H9 (cell line): Measurements from ENCODE around the gene KIAA1671. TPM values are rescaled to one million over a fixed set of nuclear protein-coding genes. Genes with fewer than 3 reads are reported as not detected.

ENCODE experiments used
- DNase-seq: peaks from one replicate; pipeline ENCODE4 v3.0.0-alpha.2; 2017
- H2AFZ ChIP-seq: one replicate; pipeline ENCODE4 v1.6.1; 2013; ENCODE audit warnings: mild to moderate bottlenecking, low read length, control low read depth, moderate library complexity
- H2AK5ac ChIP-seq: 2 replicates; pipeline ENCODE4 v1.6.1; 2013; ENCODE audit warnings: low read length, control low read depth, mixed read lengths; ENCODE audit not compliant: insufficient read length
- H2BK120ac ChIP-seq: one replicate; pipeline ENCODE4 v1.6.1; 2013; ENCODE audit warnings: low read depth, mild to moderate bottlenecking, low read length, control low read depth, inconsistent platforms; ENCODE audit not compliant: poor library complexity, severe bottlenecking
- H2BK12ac ChIP-seq: 2 replicates; pipeline ENCODE4 v1.6.1; 2013; ENCODE audit warnings: low read length, control low read depth, mixed read lengths, low read depth; ENCODE audit not compliant: insufficient read length
- H2BK15ac ChIP-seq: 2 replicates; pipeline ENCODE4 v1.6.1; 2013; ENCODE audit warnings: low read depth, low read length, control low read depth
- H2BK20ac ChIP-seq: one replicate; pipeline ENCODE4 v1.6.1; 2013; ENCODE audit warnings: low read depth, mild to moderate bottlenecking, low read length, control low read depth, inconsistent platforms; ENCODE audit not compliant: poor library complexity, severe bottlenecking
- H2BK5ac ChIP-seq: 2 replicates; pipeline ENCODE4 v1.6.1; 2013; ENCODE audit warnings: low read length, control low read depth, mixed read lengths; ENCODE audit not compliant: insufficient read length
- H3K14ac ChIP-seq: 2 replicates; pipeline ENCODE4 v1.6.1; 2013; ENCODE audit warnings: low read length, control low read depth; ENCODE audit not compliant: insufficient read depth
- H3K18ac ChIP-seq: 2 replicates; pipeline ENCODE4 v1.6.1; 2013; ENCODE audit warnings: low read depth, mild to moderate bottlenecking, mixed read lengths, low read length, control low read depth; ENCODE audit not compliant: insufficient read length
- H3K23ac ChIP-seq: 2 replicates; pipeline ENCODE4 v1.6.1; 2013; ENCODE audit warnings: low read length, control low read depth, mixed read lengths, low read depth; ENCODE audit not compliant: insufficient read length
- H3K23me2 ChIP-seq: 2 replicates; pipeline ENCODE4 v1.6.1; 2013; ENCODE audit warnings: low read depth, mild to moderate bottlenecking, mixed read lengths, low read length, control low read depth; ENCODE audit not compliant: insufficient read length, poor library complexity, severe bottlenecking
- H3K27ac ChIP-seq: 2 replicates; pipeline ENCODE4 v1.5.1; 2013; ENCODE audit warnings: low read length, control low read depth, mixed read lengths, low read depth; ENCODE audit not compliant: insufficient read length
- H3K27me3 ChIP-seq: 2 replicates; pipeline ENCODE4 v1.6.1; 2013; ENCODE audit warnings: low read length, control low read depth, inconsistent platforms; ENCODE audit not compliant: insufficient read depth
- H3K4ac ChIP-seq: 2 replicates; pipeline ENCODE4 v1.6.1; 2013; ENCODE audit warnings: low read depth, mild to moderate bottlenecking, control low read depth, inconsistent platforms, low read length, moderate library complexity
- H3K4me1 ChIP-seq: 2 replicates; pipeline ENCODE4 v1.6.1; 2013; ENCODE audit warnings: low read length, control low read depth, inconsistent platforms; ENCODE audit not compliant: insufficient read depth
- H3K4me2 ChIP-seq: 2 replicates; pipeline ENCODE4 v1.6.1; 2013; ENCODE audit warnings: low read length, control low read depth, mixed read lengths; ENCODE audit not compliant: insufficient read length, insufficient read depth
- H3K56ac ChIP-seq: 2 replicates; pipeline ENCODE4 v1.6.1; 2013; ENCODE audit warnings: low read depth, mild to moderate bottlenecking, mixed read lengths, low read length, control low read depth; ENCODE audit not compliant: insufficient read length
- H3K79me1 ChIP-seq: 2 replicates; pipeline ENCODE4 v1.6.1; 2013; ENCODE audit warnings: low read depth, mild to moderate bottlenecking, moderate library complexity, low read length, control low read depth, inconsistent platforms; ENCODE audit not compliant: insufficient read depth, poor library complexity, severe bottlenecking
- H3K79me2 ChIP-seq: 2 replicates; pipeline ENCODE4 v1.6.1; 2013; ENCODE audit warnings: low read length, control low read depth, inconsistent platforms; ENCODE audit not compliant: insufficient read depth
- H3K9ac ChIP-seq: 2 replicates; pipeline ENCODE4 v1.6.1; 2013; ENCODE audit warnings: low read length, control low read depth, mixed read lengths; ENCODE audit not compliant: insufficient read length; ENCODE audit errors: extremely low read depth
- H3K9me3 ChIP-seq: one replicate; pipeline ENCODE4 v1.6.1; 2013; ENCODE audit warnings: low read depth, low read length, inconsistent platforms; ENCODE audit not compliant: control insufficient read depth
- H3T11ph ChIP-seq: one replicate; pipeline ENCODE4 v1.6.1; 2013; ENCODE audit warnings: mild to moderate bottlenecking, low read length, control low read depth, inconsistent platforms
- H4K20me1 ChIP-seq: one replicate; pipeline ENCODE4 v1.6.1; 2013; ENCODE audit not compliant: control insufficient read depth, insufficient read length, insufficient read depth
- H4K5ac ChIP-seq: 2 replicates; pipeline ENCODE4 v1.6.1; 2013; ENCODE audit warnings: low read depth, mild to moderate bottlenecking, mixed read lengths, low read length, control low read depth; ENCODE audit not compliant: insufficient read length
- H4K8ac ChIP-seq: replicated peaks from 2 replicates; pipeline ENCODE4 v1.6.1; 2013; ENCODE audit warnings: low read length, control low read depth, mixed read lengths, low read depth; ENCODE audit not compliant: insufficient read length
- H4K91ac ChIP-seq: 2 replicates; pipeline ENCODE4 v1.6.1; 2013; ENCODE audit warnings: low read depth, mild to moderate bottlenecking, moderate library complexity, mixed read lengths, low read length, control low read depth; ENCODE audit not compliant: insufficient read length
- H3K27ac Mint-ChIP-seq, 3 experiments: 2 replicates in 2 of 3; 3 replicates in 1 of 3; pipeline ENCODE4 v1.8.0; 2020 to 2021; ENCODE audit warnings: mixed read lengths in 3 of 3, mild to moderate bottlenecking in 1 of 3, moderate library complexity in 1 of 3
- H3K27me3 Mint-ChIP-seq: 2 replicates; pipeline ENCODE4 v1.8.0; 2021; ENCODE audit warnings: low read depth, mild to moderate bottlenecking, moderate library complexity, mixed read lengths
- H3K36me3 Mint-ChIP-seq, 3 experiments: 2 replicates in 2 of 3; 3 replicates in 1 of 3; pipeline ENCODE4 v1.8.0; 2020 to 2021; ENCODE audit warnings: low read depth in 3 of 3, mixed read lengths in 3 of 3; ENCODE audit not compliant: insufficient read depth in 1 of 3
- H3K4me1 Mint-ChIP-seq, 2 experiments: 2 replicates each; pipeline ENCODE4 v1.8.0; 2020; ENCODE audit warnings: mixed read lengths in 2 of 2
- H3K4me3 Mint-ChIP-seq, 2 experiments: 2 replicates in 1 of 2; 3 replicates in 1 of 2; pipeline ENCODE4 v1.8.0; 2020 to 2021; ENCODE audit warnings: mild to moderate bottlenecking in 2 of 2, mixed read lengths in 2 of 2, moderate library complexity in 1 of 2
- H3K9me3 Mint-ChIP-seq, 2 experiments: 2 replicates in 1 of 2; 3 replicates in 1 of 2; pipeline ENCODE4 v1.8.0; 2020; ENCODE audit warnings: mild to moderate bottlenecking in 2 of 2, mixed read lengths in 2 of 2, moderate library complexity in 1 of 2
- WGBS: extraction: QIAGEN DNeasy Blood & Tissue Kit; methylation state at CpG from one replicate; pipeline ENCODE4 v1.1.7; 2013; ENCODE audit warnings: missing lambda C conversion rate, low lambda C conversion rate, mixed read lengths; ENCODE audit not compliant: insufficient read length; ENCODE audit errors: extremely low coverage; 5-methylcytosine and 5-hydroxymethylcytosine counted together
- total RNA-seq: library from RNA; stranded (reverse); gene quantifications from 2 replicates; pipeline ENCODE4 v1.2.1, GENCODE V29; 2021
- TF ChIP-seq, protein P1 (sequence below): fragments of 200-600 bp; sonication (generic); conservative IDR thresholded peaks from 3 replicates; pipeline ENCODE4 v1.8.0; 2021; ENCODE audit warnings: antibody characterized with exemption, mild to moderate bottlenecking

Gene KIAA1671
- total RNA-seq, 1 experiment from 2014 or later, result 22.6 TPM

DNA sequence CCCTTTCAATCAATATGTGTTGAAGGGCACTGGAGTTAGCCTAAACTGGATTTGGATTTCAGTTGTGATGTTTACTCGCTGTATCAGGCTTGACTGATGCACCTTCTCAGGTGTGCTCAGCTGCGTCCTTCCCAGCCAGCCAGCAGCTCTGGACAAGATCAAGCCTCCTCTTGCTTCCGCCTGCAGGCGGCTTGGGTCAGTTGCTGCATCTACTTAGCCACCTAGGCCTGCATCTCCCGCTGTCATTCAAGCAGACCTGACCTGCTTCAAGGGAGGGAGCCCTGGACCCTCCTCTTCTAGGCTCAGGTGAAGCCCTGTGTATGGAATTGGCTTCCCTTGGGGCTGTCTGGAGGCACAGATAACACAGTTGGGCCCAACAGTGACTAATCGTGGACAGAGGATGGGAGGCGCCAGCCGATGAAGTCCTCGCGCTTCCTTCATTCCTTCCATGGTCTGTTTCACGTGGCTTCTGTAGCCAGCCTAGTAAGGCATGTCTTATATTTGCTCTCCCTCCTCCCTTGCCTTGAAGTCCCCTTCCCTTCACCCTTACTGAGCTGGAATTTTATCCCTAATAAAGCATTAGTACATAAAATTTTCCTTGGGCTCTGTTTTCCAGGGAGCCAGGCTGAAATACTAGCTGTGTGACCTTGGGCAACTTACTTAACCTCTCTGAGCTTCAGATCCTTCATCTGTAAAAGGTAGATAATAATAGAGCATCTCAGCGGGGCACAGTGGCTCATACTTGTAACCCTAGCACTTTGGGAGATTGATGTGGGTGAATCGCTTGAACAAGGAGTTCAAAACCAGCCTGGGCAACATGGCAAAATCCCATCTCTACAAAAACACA, 3.9 kb upstream of the KIAA1671 start:
- Histone ChIP-seq H4K91ac (no peak overlapping the region), H4K8ac (no peak overlapping the region), H3K14ac (no peak overlapping the region), H3K23me2 (peaks cover 7% of the 10 kb centered on the region), H3K27me3 (no peaks in the 10 kb centered on the region), H3K9ac (no peak overlapping the region), H3K79me2 (no peaks in the 10 kb centered on the region), H3K23ac (no peak overlapping the region), H3K4me1 (peaks cover 5% of the 10 kb centered on the region; the same call in 1 of the 2 replicates), H4K20me1 (no peaks in the 10 kb centered on the region), H2BK20ac (no peak overlapping the region), H2AFZ (no peak overlapping the region), H3T11ph (no peak overlapping the region), H3K56ac (no peak overlapping the region), H2BK5ac (no peak overlapping the region), H2BK120ac (no peak overlapping the region), H3K9me3 (no peaks in the 10 kb centered on the region), H3K4me2 (no peak overlapping the region), H2AK5ac (no peak overlapping the region), H4K5ac (no peak overlapping the region), H3K79me1 (no peaks in the 10 kb centered on the region), H3K18ac (no peak overlapping the region), H2BK15ac (no peak overlapping the region), H2BK12ac (no peak overlapping the region), H3K4ac (no peak overlapping the region), H3K27ac (no peak overlapping the region)
- peak; percentile 74 for DNase-seq
- H3K9me3 Mint-ChIP-seq, result no peaks in the 10 kb centered on the region; a peak in 2 of 5 replicates
- H3K27me3 Mint-ChIP-seq, result no peaks in the 10 kb centered on the region; the same call in 1 of the 2 replicates
- H3K4me1 Mint-ChIP-seq, result peaks cover 35 to 39% of the 10 kb centered on the region in 2 experiments
- no peaks in the 10 kb centered on the region for H3K36me3 Mint-ChIP-seq
- TF ChIP-seq, protein P1, sequence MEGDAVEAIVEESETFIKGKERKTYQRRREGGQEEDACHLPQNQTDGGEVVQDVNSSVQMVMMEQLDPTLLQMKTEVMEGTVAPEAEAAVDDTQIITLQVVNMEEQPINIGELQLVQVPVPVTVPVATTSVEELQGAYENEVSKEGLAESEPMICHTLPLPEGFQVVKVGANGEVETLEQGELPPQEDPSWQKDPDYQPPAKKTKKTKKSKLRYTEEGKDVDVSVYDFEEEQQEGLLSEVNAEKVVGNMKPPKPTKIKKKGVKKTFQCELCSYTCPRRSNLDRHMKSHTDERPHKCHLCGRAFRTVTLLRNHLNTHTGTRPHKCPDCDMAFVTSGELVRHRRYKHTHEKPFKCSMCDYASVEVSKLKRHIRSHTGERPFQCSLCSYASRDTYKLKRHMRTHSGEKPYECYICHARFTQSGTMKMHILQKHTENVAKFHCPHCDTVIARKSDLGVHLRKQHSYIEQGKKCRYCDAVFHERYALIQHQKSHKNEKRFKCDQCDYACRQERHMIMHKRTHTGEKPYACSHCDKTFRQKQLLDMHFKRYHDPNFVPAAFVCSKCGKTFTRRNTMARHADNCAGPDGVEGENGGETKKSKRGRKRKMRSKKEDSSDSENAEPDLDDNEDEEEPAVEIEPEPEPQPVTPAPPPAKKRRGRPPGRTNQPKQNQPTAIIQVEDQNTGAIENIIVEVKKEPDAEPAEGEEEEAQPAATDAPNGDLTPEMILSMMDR, result peak; percentile 41; the same call in 2 of the 3 replicates
- peak overlapping the region; percentile 82 to 96 (median 91); a peak in 4 of 7 replicates for H3K27ac Mint-ChIP-seq
- no CpG with 5 or more reads among the region's 13 CpGs for WGBS
- peak overlapping the region in 1 of 2 experiments; percentile 61; a peak in 1 of 5 replicates for H3K4me3 Mint-ChIP-seq
